ENCODE measurements around the gene SDR42E2. TPM values are rescaled to one million over a fixed set of nuclear protein-coding genes. Genes with fewer than 3 reads are reported as not detected.
A peak's percentile ranks its signal among the peaks of the same experiment; 100 is the strongest.

SDR42E2 gene
- total RNA-seq, 1 donor from 2014 or later, result not detected

- peaks cover 10% of the 10 kb centered on the region for H3K36me3 Mint-ChIP-seq (ENCODE audit: unreplicated experiment)
- H3K27me3 Mint-ChIP-seq (ENCODE audit: unreplicated experiment), result peaks cover 14% of the 10 kb centered on the region
These were observed 905 bp upstream of the SDR42E2 start for GRCh38 chr16:22161401-22161800.

GRCh38 chr16:22162656-22163009 is 327 bp downstream of the SDR42E2 start:
- Mint-ChIP-seq H3K27me3 (ENCODE audit: unreplicated experiment) (peaks cover 14% of the 10 kb centered on the region), H3K36me3 (ENCODE audit: unreplicated experiment) (peaks cover 10% of the 10 kb centered on the region), H3K9me3 (ENCODE audit: unreplicated experiment) (peaks cover 4% of the 10 kb centered on the region), H3K4me1 (ENCODE audit: low read depth, unreplicated experiment) (no peaks in the 10 kb centered on the region), H3K27ac (ENCODE audit: unreplicated experiment) (no peak overlapping the region), H3K4me3 (ENCODE audit: unreplicated experiment) (no peak overlapping the region)
- DNase-seq, result no peak
- no peak for TF ChIP-seq CTCF (IDR thresholded peaks at IDR 0.05; ENCODE audit: partially characterized antibody, unreplicated experiment)

More at GRCh38 chr16:22161401-22161800, 905 bp upstream of the SDR42E2 start:
- H3K27ac Mint-ChIP-seq (ENCODE audit: unreplicated experiment), result no peak overlapping the region
- no peak for TF ChIP-seq CTCF (IDR thresholded peaks at IDR 0.05; ENCODE audit: partially characterized antibody, unreplicated experiment)
- no peak for DNase-seq
- H3K4me3 Mint-ChIP-seq (ENCODE audit: unreplicated experiment), result peak overlapping the region; percentile 48
- H3K4me1 Mint-ChIP-seq (ENCODE audit: low read depth, unreplicated experiment), result no peaks in the 10 kb centered on the region
- H3K9me3 Mint-ChIP-seq (ENCODE audit: unreplicated experiment), result peaks cover 4% of the 10 kb centered on the region

GRCh38 chr16:22163806-22164205 is 1.5 kb downstream of the SDR42E2 start:
- Mint-ChIP-seq H3K27me3 (ENCODE audit: unreplicated experiment) (peaks cover 14% of the 10 kb centered on the region), H3K9me3 (ENCODE audit: unreplicated experiment) (peaks cover 4% of the 10 kb centered on the region)

GRCh38 chr16:22164482-22164881 is 2.2 kb downstream of the SDR42E2 start:
- no peak for TF ChIP-seq CTCF (IDR thresholded peaks at IDR 0.05; ENCODE audit: partially characterized antibody, unreplicated experiment)
- Mint-ChIP-seq H3K27ac (ENCODE audit: unreplicated experiment) (no peak overlapping the region), H3K9me3 (ENCODE audit: unreplicated experiment) (peaks cover 6% of the 10 kb centered on the region), H3K4me1 (ENCODE audit: low read depth, unreplicated experiment) (no peaks in the 10 kb centered on the region), H3K4me3 (ENCODE audit: unreplicated experiment) (no peak overlapping the region), H3K27me3 (ENCODE audit: unreplicated experiment) (peaks cover 14% of the 10 kb centered on the region), H3K36me3 (ENCODE audit: unreplicated experiment) (peaks cover 10% of the 10 kb centered on the region)
- no peak for DNase-seq

More at GRCh38 chr16:22163806-22164205, 1.5 kb downstream of the SDR42E2 start:
- H3K27ac Mint-ChIP-seq (ENCODE audit: unreplicated experiment), result no peak overlapping the region
- H3K4me3 Mint-ChIP-seq (ENCODE audit: unreplicated experiment), result no peak overlapping the region
- H3K36me3 Mint-ChIP-seq (ENCODE audit: unreplicated experiment), result peaks cover 10% of the 10 kb centered on the region
- no peaks in the 10 kb centered on the region for H3K4me1 Mint-ChIP-seq (ENCODE audit: low read depth, unreplicated experiment)
- no peak for DNase-seq
- no peak for TF ChIP-seq CTCF (IDR thresholded peaks at IDR 0.05; ENCODE audit: partially characterized antibody, unreplicated experiment)

DNA sequence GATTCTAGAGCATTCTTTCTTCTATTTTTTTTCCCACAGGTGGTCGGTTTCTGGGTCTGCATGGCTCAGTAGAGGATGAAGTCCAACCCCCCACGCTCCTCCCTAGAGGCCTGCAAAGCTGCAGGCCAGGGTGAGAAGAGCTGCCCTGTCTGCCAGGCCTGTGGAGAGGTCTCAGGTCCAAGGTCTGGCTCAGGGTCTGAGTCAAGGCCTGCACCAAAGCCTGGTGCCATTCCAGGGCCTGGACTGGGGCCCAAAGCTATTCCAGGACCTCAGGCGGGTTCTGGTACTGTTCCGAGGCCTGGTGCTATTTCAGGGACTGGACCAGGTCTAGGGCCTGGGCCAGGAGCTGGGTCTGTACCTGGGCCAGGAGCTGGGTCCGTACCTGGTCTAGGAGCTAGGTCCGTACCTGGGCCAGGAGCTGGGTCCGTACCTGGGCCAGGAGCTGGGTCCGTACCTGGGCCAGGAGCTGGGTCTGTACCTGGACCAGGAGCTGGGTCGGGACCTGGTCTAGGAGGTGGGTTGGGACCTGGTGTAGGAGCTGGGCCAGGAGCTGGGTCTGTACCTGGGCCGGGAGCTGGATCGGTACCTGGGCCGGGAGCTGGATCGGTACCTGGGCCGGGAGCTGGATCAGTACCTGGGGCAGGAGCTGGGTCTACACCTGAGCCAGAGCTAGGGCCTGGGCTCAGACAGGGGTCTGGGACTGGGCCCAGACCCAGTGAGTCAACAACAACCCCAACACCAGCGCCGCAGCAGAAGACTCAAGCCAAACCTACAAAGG is 3.4 kb downstream of the SDR42E2 start:
- Mint-ChIP-seq H3K4me3 (ENCODE audit: unreplicated experiment) (no peak overlapping the region), H3K36me3 (ENCODE audit: unreplicated experiment) (peaks cover 10% of the 10 kb centered on the region), H3K27me3 (ENCODE audit: unreplicated experiment) (peaks cover 9% of the 10 kb centered on the region), H3K9me3 (ENCODE audit: unreplicated experiment) (peaks cover 6% of the 10 kb centered on the region), H3K4me1 (ENCODE audit: low read depth, unreplicated experiment) (no peaks in the 10 kb centered on the region), H3K27ac (ENCODE audit: unreplicated experiment) (no peak overlapping the region)
- TF ChIP-seq CTCF (IDR thresholded peaks at IDR 0.05; ENCODE audit: partially characterized antibody, unreplicated experiment), result no peak
- DNase-seq, result no peak
